NCI-H2196 treated with DMSO at 0.1 percent for 48 hours (cell line): ENCODE measurements around the gene KRTAP23-1.

Experiments used
- DNase-seq: peaks from one replicate; lab custom pipeline; 2025; ENCODE audit not compliant: unreplicated experiment; lab: John Stamatoyannopoulos, UW

Gene KRTAP23-1, protein sequence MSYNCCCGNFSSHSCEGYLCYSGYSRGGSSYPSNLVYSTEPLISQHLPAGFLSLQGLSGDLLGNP

DNA sequence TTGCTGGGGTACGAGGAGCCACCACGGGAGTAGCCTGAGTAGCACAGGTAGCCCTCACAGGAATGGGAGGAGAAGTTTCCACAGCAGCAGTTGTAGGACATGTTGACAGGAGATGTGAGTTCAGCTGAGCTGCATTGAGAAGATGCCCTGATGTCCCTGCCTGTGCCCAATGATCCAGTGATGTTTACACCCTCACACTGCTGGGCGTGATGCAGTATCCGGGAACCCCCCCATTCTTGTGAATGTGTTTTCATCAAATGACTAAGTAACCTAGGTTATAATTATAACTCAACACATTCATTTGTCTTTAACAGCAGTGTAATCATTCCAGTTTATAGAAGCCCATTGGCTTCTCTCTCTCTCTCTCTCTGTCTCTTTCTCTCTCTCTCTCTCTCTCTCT lies at the start of gene KRTAP23-1:
KRTAP23-1 (minus strand) TSS at position 101 of the 400 bp plus-strand sequence; CDS start at position 101, 0 bp downstream.
- DNase-seq = no peak

DNA sequence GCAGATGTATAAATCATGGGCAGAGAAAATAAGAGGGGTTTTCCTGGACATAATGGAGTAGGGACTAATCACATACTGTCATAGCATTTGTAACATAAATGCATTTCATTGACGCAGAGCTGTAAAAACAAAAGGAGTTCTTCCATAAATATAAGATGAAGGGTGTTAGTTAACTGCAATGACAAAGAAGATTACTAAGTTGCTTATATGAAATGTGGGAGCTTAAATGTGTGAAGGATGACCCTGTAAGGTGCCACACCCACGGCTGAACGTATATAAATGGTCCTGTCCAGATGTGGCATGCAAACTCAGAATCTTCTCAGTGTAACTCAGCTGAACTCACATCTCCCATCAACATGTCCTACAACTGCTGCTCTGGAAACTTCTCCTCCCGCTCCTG lies 47.3 kb upstream of the KRTAP23-1 start, which contains the start of gene KRTAP13-1:
KRTAP13-1 (plus strand) TSS at position 301 of the 400 bp plus-strand sequence; CDS start at position 357, 56 bp downstream.
- no peak for DNase-seq

DNA sequence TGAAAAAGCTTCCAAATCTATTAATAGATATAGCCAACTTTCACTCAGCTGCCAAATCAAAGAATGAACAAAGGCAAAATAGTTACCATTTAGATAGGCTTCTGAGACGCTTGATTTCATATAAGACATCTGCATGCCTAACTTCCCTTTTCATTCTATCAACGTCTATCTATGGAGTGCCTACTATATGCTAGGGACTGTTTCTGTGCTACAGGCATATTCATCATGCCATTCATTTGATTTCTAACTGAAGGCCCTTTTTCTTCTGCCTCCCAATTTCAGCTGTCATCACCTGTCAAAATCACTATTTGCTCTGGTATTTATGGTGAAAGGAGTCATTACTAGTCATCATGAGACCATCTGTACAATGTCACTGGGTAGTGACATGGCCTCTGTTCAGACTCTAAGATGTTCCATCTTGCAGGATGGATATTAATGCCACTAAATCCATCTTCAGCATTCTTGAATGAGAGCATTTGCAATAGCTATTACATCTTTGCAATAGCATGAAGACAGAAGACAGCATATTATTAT lies 43.2 kb upstream of the KRTAP23-1 start:
- no peak for DNase-seq

DNA sequence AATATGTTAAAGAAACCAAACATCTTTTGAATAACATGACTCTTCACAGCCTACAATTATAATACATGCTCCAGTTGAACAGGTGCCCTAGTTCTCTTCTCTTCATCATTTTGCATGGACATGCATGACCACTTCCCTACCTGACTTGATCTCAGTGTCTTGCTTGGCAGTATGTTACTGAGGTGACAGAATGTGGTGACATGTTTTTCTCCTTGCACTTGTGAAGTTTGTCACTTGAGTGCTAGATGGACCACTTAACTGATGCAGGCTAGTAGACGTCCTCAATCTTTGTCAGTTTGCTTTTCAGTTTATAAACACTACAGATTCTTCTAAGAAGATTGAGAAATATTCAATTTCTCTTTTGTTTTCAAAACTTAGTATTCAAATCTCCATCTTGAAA lies 33.8 kb upstream of the KRTAP23-1 start:
- DNase-seq = no peak

DNA sequence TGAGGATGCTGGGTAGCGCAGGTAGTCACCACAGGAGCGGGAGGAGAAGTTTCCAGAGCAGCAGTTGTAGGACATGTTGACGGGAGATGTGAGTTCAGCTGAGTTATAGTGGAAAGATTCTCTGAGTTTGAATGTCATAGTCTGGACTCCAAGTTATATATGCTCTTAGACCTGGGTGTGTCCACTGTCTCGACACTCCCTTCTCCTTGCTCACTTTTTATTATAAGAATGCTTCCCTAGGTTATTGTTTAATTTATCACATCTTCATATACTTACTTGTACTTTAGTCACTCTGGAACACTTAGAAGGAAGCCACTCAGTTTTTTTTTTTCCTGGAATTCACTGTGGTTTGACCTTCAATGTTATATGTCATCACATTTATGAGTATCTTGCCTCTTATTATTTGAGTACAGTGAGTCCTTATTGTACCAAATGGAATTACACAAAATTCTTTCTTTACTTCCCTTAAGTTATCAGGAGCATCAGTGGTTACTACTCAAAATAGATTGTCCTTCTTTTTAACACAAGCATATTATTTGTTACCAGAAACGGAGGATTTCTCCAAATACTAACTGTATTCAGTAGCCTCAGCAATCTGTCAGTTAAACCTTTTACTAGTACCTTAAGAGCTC lies 23.8 kb upstream of the KRTAP23-1 start, which contains the start of gene KRTAP13-2:
KRTAP13-2 (minus strand) TSS at position 133 of the 632 bp plus-strand sequence; CDS start at position 75, 58 bp downstream.
- no peak for DNase-seq

DNA sequence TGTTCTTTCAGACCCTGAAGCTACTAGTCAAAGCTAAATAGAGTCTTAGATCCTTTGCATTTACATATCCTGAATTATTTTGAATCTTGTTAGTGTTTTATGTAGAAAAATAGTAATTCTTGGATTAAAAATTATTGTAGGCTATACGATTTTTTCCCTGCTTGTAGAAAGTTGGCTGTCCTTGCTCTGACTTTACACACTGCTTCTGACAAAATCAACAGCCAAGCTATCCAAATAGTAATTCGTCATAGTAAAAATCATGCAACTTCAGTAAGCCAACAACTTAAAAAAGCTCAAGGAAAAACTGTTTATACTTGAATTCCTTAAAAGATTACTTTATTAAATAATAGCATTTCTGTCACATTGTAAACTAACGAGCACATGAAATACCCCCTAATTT lies 7.5 kb upstream of the KRTAP23-1 start:
- DNase-seq = no peak

DNA sequence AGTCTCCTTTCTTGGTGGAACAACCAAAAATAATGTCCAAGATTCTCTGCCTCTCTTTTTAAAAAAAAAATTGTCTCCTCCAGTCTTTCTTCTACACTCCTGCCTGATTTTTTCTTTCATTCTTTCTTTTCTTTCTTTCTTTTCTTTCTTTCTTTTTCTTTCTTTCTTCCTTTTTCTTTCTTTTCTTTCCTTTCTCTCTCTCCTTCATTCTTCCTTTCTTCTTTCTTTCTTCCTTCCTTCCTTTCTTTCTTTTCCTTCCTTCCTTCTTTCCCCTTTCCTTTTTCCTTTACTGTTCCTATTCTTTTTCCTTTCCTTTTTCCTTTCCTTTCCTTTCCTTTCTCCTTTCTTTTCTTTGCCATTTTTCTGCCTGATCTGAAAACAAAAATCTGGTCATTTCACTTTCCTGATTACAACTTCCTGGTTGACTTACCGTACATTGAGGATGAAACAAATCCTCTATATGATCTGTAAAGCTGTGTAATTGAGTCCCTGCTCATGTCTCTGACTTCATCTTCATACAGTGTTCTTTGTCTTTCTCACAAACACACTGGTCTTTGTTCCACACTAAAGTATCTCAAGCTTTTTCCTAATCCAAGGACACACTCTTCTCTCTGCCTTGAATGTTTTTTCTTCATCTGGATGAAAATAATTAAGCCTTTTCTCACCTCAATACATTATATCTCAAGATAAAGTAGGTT lies 6.1 kb upstream of the KRTAP23-1 start:
- DNase-seq = no peak

DNA sequence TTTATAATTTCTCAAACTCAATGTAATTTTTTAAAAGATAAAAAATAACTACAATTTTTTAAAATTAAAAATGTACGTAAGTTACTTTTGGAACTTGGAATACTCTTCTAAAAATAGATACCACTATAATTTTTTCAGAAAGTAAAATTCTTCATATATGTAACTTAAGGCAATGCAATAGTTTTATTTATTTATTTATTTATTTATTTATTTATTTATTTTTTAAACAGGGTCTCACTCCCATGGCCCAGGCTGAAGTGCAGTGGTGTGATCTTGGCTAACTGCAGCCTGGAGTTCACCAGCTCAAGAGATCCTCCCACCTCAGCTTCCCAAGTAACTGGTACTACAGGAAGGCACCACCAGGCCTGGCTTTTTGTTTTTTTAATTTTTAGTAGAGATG lies 3.1 kb upstream of the KRTAP23-1 start:
- no peak for DNase-seq

DNA sequence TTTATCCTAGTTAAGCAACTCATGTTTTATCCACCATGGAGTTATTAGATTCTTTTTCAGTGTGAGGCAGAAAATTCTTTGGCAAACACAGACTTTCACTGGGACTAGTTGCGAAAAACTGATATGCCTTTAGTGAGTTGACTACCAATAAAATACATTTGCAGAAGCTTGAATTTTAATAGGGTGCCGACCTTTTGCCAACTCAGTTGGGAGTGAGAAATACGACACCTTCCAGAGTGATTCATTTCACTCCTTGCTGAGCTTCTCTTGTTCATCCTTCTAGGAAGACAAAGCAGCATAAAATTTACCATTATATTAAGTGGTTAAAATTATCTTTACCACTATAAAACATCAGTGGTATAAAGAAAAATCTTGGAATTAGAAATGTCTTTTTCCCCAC lies 1.2 kb upstream of the KRTAP23-1 start:
- DNase-seq = no peak

DNA sequence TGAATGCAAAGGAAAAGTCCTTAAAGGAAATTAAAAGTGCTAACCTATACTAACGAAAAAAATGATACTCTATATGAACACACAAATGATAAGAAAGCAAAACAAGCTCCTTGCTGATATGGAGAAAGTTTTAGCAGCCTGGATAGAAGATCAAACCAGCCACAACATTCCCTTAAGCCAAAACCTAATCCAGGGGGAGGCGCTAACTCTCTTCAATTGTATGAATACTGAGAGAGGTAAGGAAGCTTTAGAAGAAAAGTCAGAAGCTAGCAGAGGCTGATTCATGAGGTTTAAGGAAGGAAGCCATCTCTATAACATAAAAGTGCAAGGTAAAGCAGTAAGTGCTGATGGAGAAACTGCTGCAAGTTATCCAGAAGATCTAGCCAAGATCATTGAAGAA lies 3.4 kb downstream of the KRTAP23-1 start:
- no peak for DNase-seq

DNA sequence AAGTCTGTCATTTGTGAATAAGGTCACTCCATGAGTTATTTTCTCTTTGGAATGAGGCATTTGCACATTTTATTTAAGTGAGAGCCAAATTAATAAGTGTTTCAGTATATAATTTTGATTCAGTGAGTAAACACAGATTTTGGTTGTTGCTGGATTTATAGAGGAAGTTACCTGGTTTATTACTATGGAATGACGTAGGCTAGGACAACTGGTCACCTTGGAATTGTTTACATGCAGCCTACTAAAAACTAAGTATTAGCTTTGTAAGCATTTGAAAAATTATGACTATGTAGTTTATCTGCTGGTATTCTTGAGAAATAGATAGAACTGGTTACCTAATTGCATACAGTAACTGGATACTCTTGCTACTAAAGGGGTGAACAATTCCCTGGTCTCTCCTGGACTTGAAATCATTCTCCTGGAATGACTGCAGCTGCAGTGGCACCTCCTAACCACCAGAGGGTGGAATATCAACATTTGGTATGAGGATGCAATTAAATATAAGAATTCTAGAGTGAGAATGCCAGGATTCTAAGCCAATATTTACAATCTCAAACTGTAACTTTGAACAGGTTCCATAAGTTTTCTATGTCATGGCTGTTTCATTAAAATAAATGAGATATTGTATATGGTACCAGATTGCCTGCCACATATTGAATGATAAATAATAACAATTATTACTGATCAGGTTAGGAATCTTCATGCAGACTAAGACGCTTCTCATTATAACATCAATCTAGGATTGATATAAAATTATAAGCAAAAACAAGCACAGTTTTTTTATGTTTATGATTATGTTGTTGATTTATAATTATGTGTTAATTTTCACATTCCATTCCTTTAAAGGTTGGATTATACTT lies 7.5 kb downstream of the KRTAP23-1 start:
- no peak for DNase-seq

DNA sequence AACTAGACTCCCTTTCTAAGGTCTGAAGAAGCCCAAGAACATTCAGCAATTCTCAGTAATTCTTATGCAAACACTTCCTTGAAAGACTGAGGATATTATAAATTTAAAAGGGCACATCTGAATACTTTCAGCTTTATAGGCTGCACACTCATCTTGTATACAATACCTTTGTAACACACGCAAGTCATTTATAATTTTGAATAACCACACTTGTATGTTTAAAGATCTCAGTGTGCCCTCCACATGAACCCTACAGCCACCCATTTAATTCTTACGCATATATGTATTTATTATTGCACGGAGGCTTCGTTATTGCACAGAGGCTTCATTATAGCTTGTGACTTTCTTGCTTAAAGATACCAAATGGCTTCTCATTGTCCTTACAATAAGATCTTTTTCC lies 9.7 kb downstream of the KRTAP23-1 start:
- DNase-seq = no peak

DNA sequence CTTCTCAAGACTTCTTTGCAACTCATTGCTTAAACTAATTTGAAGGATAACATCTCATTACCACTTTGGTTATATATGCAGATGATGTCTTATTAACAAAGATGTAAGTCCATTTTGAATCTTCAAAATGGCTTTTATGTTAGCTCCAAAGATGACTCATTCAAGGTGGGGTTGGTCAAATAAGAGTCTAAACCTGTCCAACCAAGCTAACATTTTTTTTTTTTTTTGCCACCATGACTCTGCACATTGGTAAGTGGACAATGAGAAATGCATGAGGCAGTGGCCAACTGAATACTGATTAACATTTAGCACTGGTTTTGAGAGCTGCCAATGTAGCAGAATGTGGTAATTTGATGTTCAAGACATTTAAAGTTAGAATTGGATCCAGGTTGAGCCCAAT lies 10.6 kb downstream of the KRTAP23-1 start:
- no peak for DNase-seq

DNA sequence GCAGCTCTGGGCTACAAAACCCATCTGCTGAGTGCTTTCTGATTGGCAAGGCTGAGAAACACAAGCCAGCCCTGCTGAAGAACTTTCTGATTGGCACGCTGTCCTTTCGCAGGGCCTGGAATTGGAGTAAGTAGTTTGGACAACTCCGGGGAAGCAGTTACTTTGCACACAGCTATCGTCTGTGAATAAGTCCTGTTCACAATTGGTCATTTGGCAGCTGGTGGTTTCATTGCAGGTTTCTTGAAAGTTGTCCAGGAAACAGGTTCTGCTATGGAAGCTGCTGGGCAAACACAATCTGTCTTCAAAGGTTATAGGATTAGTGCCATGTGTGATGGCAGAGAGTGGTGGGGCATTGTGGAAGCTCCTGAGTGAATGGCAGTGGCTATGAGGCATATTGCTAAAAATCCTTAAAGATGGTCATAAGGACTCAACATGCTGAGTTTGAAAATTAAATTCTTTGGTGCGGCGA lies 11.1 kb downstream of the KRTAP23-1 start, which contains the start of gene KRTAP27-1:
KRTAP27-1 (minus strand) TSS at position 419 of the 469 bp plus-strand sequence; CDS start at position 393, 26 bp downstream.
- no peak for DNase-seq

DNA sequence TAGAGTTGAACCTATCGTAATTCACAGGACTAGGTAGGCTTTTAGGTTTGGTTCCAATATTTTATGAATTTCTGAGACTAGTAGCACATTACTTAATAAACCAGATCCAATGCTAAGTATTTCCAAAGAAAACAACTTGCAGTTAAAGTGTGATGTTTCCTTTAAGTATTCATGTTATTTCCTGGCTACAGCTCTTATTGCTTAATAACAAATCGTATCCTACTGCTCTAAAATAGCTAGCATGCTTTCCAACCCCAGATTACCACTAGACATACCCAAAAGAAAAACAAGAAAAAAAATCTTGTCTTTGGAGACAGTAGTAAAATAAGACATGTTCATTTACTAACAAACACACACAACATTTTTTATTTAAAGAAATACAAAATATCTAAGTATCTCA lies 11.8 kb downstream of the KRTAP23-1 start:
- no peak for DNase-seq

DNA sequence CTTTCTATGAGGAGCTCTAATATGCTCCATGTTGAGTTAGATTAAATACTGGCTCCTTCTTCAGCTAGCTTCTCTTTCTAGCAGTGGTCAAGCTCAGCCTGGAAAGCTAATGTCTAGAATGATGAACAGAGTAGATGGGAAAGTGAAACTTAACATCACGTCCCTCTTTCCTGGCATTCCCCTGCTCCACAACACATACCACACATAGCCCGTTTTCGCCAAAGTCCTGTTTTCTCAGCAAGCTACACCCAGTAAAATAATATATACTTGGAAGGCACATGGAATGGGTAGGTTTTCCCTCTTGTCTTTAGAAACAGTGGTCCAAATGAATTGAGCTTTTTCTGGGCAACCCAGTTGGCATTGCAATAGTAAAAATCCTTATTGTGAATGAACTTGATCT lies 14.7 kb downstream of the KRTAP23-1 start:
- no peak for DNase-seq

DNA sequence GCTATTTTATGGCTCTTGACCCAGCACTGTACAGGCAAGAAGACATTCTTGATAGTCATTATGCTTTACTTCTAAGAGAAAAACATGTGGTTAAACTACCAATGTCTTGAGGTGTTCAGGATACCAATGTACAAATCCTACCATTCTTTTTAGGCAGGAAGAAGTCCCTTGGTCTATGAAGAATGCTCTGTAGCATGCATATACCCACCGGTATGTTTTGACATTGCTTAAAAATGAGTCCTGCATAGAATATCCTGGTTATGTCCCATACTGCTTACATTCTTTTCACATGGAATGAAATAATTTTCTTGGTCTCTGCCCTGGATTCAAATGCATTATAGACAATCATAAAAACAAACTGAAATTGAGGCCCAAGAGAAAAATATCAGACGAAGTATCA lies 15.7 kb downstream of the KRTAP23-1 start:
- DNase-seq = no peak

DNA sequence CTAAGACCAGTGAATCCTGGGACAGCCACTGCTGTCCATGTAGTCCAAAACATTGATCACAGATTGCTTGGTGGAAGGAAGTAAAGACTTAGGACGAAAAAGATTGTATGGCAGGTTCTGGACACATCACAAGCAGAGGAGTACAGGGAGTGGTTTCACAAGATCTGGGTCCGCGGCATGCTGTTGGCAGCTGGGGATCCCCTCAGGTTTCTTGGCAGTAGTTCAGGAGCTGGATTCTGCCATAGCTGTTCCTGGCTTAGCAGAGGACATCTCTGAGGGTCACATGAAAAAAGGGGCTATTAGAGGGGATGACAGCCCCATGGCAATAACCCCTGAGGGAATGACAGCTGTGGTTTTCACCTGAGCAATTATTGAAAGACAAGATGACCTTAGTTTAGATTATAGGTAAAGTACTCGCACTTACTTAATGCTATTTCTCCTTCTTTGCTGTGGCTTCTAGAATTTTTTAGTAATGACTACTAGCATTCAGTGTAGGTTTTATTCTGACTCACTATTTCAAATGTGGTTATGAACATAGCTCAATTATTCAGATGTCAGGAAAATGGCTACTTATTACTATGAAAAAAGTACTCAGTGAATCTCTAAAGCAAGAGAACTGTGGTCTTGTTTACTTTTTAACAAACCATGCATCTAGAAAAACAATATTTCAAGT lies 19.1 kb downstream of the KRTAP23-1 start:
- no peak for DNase-seq

DNA sequence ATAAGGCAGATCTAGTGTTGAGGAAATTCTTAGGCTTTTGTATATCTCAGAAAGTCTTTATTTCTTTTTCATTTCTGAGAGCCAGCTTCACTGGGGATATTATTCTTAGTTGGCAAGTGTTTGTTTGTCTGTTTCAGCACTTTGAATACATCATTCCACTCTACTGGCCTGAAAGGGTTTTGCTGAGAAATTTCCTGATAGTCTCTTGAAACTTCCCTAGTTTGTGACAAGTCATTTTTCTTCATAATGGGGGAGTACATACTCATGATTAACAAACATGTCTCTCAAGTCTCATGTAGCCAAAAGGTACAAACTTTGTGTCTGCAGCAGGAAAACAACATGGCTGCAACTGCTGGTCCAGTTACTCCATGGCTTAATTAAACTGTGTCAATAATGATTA lies 22.0 kb downstream of the KRTAP23-1 start:
- no peak for DNase-seq

DNA sequence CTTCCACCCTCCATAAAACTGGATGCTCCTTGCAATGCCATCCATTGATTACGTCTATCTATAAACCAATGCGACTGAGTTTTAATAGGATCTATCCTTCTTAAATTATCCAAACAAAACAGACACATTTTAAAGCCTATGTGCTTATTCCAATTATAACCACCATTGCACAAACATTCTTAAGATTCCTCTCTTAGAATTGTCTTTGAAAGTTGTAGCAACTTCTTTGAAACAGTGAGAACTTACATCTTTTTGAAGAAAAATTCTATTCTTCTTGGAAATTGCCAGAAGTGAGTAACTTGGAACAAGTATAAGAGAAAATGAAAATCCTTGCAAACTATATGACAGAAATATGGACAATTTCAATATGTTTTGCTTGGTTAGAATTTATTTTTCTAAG lies 28.2 kb downstream of the KRTAP23-1 start, which contains the start of gene KRTAP26-1:
KRTAP26-1 (minus strand) TSS at position 101 of the 400 bp plus-strand sequence. CDS start 280 bp downstream, outside the sequence.
- no peak for DNase-seq
